Thyroid gland (tissue), 4 donors: ENCODE data around the gene ARHGAP4. TPM values are rescaled to one million over a fixed set of nuclear protein-coding genes. Genes with fewer than 3 reads are reported as not detected.

Experiments
- DNase-seq, 2 donors: peaks; one replicate each; pipeline ENCODE4 v3.0.0-alpha.2; 2019
- H3K27ac ChIP-seq, 3 donors: fragments of 200-600 bp; sonication (generic); 1 replicate in 2 of 3; 2 replicates in 1 of 3; pipeline ENCODE4 v1.5.1; 2016 to 2019; ENCODE audit warnings: mild to moderate bottlenecking in 1 of 3, moderate library complexity in 1 of 3
- H3K27me3 ChIP-seq: fragments of 200-600 bp; sonication (generic); one replicate; pipeline ENCODE4 v1.5.1; 2019
- H3K36me3 ChIP-seq, 2 donors: fragments of 200-600 bp; sonication (generic); one replicate each; pipeline ENCODE4 v1.5.1; 2016 to 2019
- H3K4me1 ChIP-seq, 2 donors: fragments of 200-600 bp; sonication (generic); one replicate each; pipeline ENCODE4 v1.5.1; 2017 to 2019
- H3K4me3 ChIP-seq, 3 donors: fragments of 200-600 bp; sonication (generic); replicated peaks in 1 of 3; 1 replicate in 2 of 3; 2 replicates in 1 of 3; pipeline ENCODE4 v1.5.1; 2016; ENCODE audit warnings: mild to moderate bottlenecking in 1 of 3
- H3K9me3 ChIP-seq: fragments of 200-600 bp; sonication (generic); one replicate; pipeline ENCODE4 v1.5.1; 2017
- POLR2A ChIP-seq, 2 donors: fragments of 450-650 bp; IDR thresholded peaks; one replicate each; pipeline ENCODE4 v1.6.1; 2017; ENCODE audit warnings: antibody characterized with exemption in 2 of 2, mild to moderate bottlenecking in 2 of 2, moderate library complexity in 1 of 2
- WGBS, 2 donors: methylation state at CpG; one replicate each; pipeline ENCODE4 v1.1.5; 2017; 5-methylcytosine and 5-hydroxymethylcytosine counted together
- intact Hi-C: fragments of 100-400 bp; cut with DNase I; formaldehyde crosslinking; loops from one replicate; pipeline ENCODE4 v1.15.1; 2023
- total RNA-seq, 4 donors: library from RNA; depleted of rRNA; stranded (reverse); fragments of >200 nt; gene quantifications; one replicate each; pipeline ENCODE4 v1.2.3, GENCODE V29; 2016
- TF ChIP-seq, protein P1 (sequence below), 6 experiments: fragments of 200-600 bp in 3 of 6; fragments of 450-650 bp in 3 of 6; sonication (generic) in 3 of 6; IDR thresholded peaks; one replicate each; pipeline ENCODE4 v1.5.1; 2016 to 2019; ENCODE audit warnings: antibody characterized with exemption in 6 of 6, mild to moderate bottlenecking in 2 of 6, inconsistent platforms in 1 of 6, moderate library complexity in 1 of 6

Gene ARHGAP4
- total RNA-seq, 4 donors from 2014 or later: 6.5 to 37.0 (median 12.2) TPM

GRCh38 chrX:153972368-153973126 lies 46.5 kb upstream of the ARHGAP4 start, which contains the start of gene TMEM187:
Gene TMEM187, plus strand, starts transcription at chrX:153972754. Its CDS starts 9,309 bp downstream, at chrX:153982063.
- intact Hi-C loops: no loop called here
- no peaks in the 10 kb centered on the region for H3K27me3 ChIP-seq
- peak within 1 kb of the TSS; percentile 98 to 100 (median 99) for H3K27ac ChIP-seq
- H3K4me3 ChIP-seq: peak within 1 kb of the TSS; percentile 19 to 92 (median 66)
- DNase-seq: peak; percentile 81
- H3K36me3 ChIP-seq: no peaks in the 10 kb centered on the region
- TF ChIP-seq POLR2A (IDR thresholded peaks at IDR 0.05): peak in 1 of 2 donors; percentile 70
- TF ChIP-seq, protein P1, sequence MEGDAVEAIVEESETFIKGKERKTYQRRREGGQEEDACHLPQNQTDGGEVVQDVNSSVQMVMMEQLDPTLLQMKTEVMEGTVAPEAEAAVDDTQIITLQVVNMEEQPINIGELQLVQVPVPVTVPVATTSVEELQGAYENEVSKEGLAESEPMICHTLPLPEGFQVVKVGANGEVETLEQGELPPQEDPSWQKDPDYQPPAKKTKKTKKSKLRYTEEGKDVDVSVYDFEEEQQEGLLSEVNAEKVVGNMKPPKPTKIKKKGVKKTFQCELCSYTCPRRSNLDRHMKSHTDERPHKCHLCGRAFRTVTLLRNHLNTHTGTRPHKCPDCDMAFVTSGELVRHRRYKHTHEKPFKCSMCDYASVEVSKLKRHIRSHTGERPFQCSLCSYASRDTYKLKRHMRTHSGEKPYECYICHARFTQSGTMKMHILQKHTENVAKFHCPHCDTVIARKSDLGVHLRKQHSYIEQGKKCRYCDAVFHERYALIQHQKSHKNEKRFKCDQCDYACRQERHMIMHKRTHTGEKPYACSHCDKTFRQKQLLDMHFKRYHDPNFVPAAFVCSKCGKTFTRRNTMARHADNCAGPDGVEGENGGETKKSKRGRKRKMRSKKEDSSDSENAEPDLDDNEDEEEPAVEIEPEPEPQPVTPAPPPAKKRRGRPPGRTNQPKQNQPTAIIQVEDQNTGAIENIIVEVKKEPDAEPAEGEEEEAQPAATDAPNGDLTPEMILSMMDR (IDR thresholded peaks at IDR 0.05): no peak
- H3K4me1 ChIP-seq: peaks cover 18 to 30% of the 10 kb centered on the region in 2 donors
- H3K9me3 ChIP-seq: no peaks in the 10 kb centered on the region
- WGBS, 2 donors: 0 to 2% methylated on average over 10 to 17 of the region's 103 CpGs

- H3K4me3 ChIP-seq: peak within 1 kb of the TSS; percentile 39 to 92 (median 66)
- H3K27ac ChIP-seq: peak within 1 kb of the TSS; percentile 98 to 100 (median 99)
- H3K27me3 ChIP-seq: no peaks in the 10 kb centered on the region
- H3K9me3 ChIP-seq: no peaks in the 10 kb centered on the region
- WGBS, 2 donors: 0% methylated on average over 4 to 8 of the region's 96 CpGs
- no peaks in the 10 kb centered on the region for H3K36me3 ChIP-seq
- peak; percentile 90 for DNase-seq
- peaks cover 26 to 32% of the 10 kb centered on the region in 2 donors for H3K4me1 ChIP-seq
- TF ChIP-seq, protein P1 (IDR thresholded peaks at IDR 0.05): peak in 1 of 6 experiments; percentile 14
- no peak for TF ChIP-seq POLR2A (IDR thresholded peaks at IDR 0.05)
- intact Hi-C loops: no loop called here
These were observed 45.6 kb upstream of the ARHGAP4 start, which contains the start of gene HCFC1 for GRCh38 chrX:153971450-153972367. Gene HCFC1, minus strand, starts transcription at chrX:153971818. Its CDS starts 978 bp downstream, at chrX:153970840.

- Histone ChIP-seq H3K27me3 (no peaks in the 10 kb centered on the region), H3K36me3 (no peaks in the 10 kb centered on the region), H3K27ac (peak overlapping the region; percentile 98 to 100 (median 99)), H3K4me1 (peaks cover 26 to 38% of the 10 kb centered on the region in 2 donors), H3K4me3 (peak overlapping the region; percentile 39 to 92 (median 66)), H3K9me3 (no peaks in the 10 kb centered on the region)
- intact Hi-C loops: no loop called here
- TF ChIP-seq, protein P1 (IDR thresholded peaks at IDR 0.05): no peak
- TF ChIP-seq POLR2A (IDR thresholded peaks at IDR 0.05): peak in 1 of 2 donors; percentile 63
- peak; percentile 84 to 88 for DNase-seq
- WGBS, 2 donors: 0% methylated on average over 1 of the region's 34 CpGs
These were observed 45.0 kb upstream of the ARHGAP4 start for GRCh38 chrX:153971124-153971449.

DNA sequence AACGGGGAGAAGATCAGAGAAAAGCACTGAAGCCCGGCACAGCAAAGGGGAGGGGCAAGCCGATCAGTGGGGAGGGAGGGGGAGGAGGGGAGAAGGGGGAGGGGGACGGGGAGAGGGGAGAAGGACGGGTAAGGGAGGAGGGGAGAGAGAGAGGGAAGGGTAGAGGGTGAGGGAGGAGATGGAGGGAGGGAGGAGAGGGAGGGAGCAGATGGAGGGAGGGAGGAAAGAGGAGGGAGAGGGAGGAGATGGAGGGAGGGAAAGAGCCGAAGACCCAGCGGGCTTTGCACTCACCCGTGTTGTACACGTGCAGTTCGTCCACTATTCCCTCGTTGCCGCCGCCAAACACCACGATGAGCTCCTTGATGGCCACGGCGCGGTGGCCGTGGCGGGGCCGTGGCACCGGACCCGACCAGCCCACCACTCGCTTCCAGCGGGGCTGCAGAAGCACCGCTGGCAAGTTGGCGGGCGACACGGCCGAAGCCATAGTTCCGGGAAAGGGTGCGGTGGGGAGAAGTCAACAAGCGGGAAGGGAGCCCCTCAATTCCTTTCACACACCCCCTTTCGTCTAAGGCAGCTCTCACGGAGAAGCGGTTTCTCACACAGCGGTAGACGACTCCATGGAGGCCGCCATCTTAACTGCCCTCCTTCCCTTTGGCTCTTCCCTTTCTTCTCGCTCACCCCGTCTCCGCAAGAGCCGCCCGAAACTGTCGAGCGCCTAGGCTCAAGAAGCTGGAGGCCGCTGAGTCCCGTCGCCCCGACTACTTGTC lies 44.5 kb upstream of the ARHGAP4 start:
- DNase-seq: peak; percentile 24 to 27
- no peaks in the 10 kb centered on the region for H3K9me3 ChIP-seq
- intact Hi-C loops: no loop called here
- WGBS, 2 donors: 0 to 1% methylated on average over 23 to 37 of the region's 49 CpGs
- peak overlapping the region; percentile 98 to 100 (median 99) for H3K27ac ChIP-seq
- H3K36me3 ChIP-seq: no peaks in the 10 kb centered on the region
- peaks cover 26 to 44% of the 10 kb centered on the region in 2 donors for H3K4me1 ChIP-seq
- no peaks in the 10 kb centered on the region for H3K27me3 ChIP-seq
- TF ChIP-seq, protein P1 (IDR thresholded peaks at IDR 0.05): no peak
- TF ChIP-seq POLR2A (IDR thresholded peaks at IDR 0.05): no peak
- H3K4me3 ChIP-seq: peak overlapping the region; percentile 39 to 92 (median 66)
